HepG2 (cell line): ENCODE data around the gene TNFAIP8L2. TPM values are rescaled to one million over a fixed set of nuclear protein-coding genes. Genes with fewer than 3 reads are reported as not detected.
A peak's percentile ranks its signal among the peaks of the same experiment; 100 is the strongest.

Experiments
- CBX1 ChIP-seq: IDR thresholded peaks from one replicate; pipeline ENCODE4 v1.6.1; 2016; ENCODE audit warnings: antibody characterized with exemption, low read depth
- FOXJ3 ChIP-seq: sonication (generic); formaldehyde crosslinking; IDR thresholded peaks from 2 replicates; pipeline ENCODE4 v1.4.0; 2020; ENCODE audit warnings: missing genetic modification reagents, mild to moderate bottlenecking, borderline replicate concordance
- FOXK1 ChIP-seq: sonication (generic); formaldehyde crosslinking; IDR thresholded peaks from 2 replicates; pipeline ENCODE4 v1.4.0; 2020; ENCODE audit warnings: low read depth, missing genetic modification reagents, borderline replicate concordance
- HNRNPK ChIP-seq: fragments of 200-400 bp; formaldehyde crosslinking; IDR thresholded peaks from 2 replicates; pipeline ENCODE4 v1.6.1; 2018; ENCODE audit warnings: low read length, low read depth, moderate library complexity, mild to moderate bottlenecking; ENCODE audit not compliant: poor library complexity, severe bottlenecking
- KDM2A ChIP-seq: sonication (generic); formaldehyde crosslinking; IDR thresholded peaks from 2 replicates; pipeline ENCODE4 v1.4.0; 2020; ENCODE audit warnings: low read depth, missing genetic modification reagents, borderline replicate concordance
- MYPOP ChIP-seq: sonication (generic); formaldehyde crosslinking; IDR thresholded peaks from 2 replicates; pipeline ENCODE4 v1.8.1; 2023; ENCODE audit warnings: mild to moderate bottlenecking, moderate library complexity, missing genetic modification reagents
- POLR2G ChIP-seq: fragments of 200-400 bp; formaldehyde crosslinking; IDR thresholded peaks from 2 replicates; pipeline ENCODE4 v1.6.1; 2018; ENCODE audit warnings: mild to moderate bottlenecking, low read depth, low read length, moderate library complexity
- PPARG ChIP-seq: conservative IDR thresholded peaks from 2 replicates; pipeline ENCODE4 v1.6.1; 2016; ENCODE audit warnings: missing biosample characterization, missing genetic modification reagents
- REL ChIP-seq: sonication (generic); formaldehyde crosslinking; conservative IDR thresholded peaks from 2 replicates; pipeline ENCODE4 v1.8.0; 2022; ENCODE audit warnings: mild to moderate bottlenecking, missing genetic modification reagents, moderate library complexity
- RXRB ChIP-seq: IDR thresholded peaks from 2 replicates; pipeline ENCODE4 v1.6.1; 2016; ENCODE audit warnings: borderline replicate concordance, missing genetic modification reagents, missing compliant biosample characterization
- SNAPC2 ChIP-seq: sonication (generic); formaldehyde crosslinking; IDR thresholded peaks from 2 replicates; pipeline ENCODE4 v1.8.1; 2022; ENCODE audit warnings: mild to moderate bottlenecking, missing genetic modification reagents
- TFDP1 ChIP-seq: IDR thresholded peaks from 2 replicates; pipeline ENCODE4 v1.6.1; 2016; ENCODE audit warnings: missing compliant biosample characterization, missing genetic modification reagents, borderline replicate concordance
- XRCC5 ChIP-seq: fragments of 200-400 bp; formaldehyde crosslinking; optimal IDR thresholded peaks from 2 replicates; pipeline ENCODE3; 2017; ENCODE audit warnings: mild to moderate bottlenecking, low read length
- ZNF225 ChIP-seq: sonication (generic); formaldehyde crosslinking; IDR thresholded peaks from 2 replicates; pipeline ENCODE4 v1.4.0; 2020; ENCODE audit warnings: mild to moderate bottlenecking, missing genetic modification reagents
- ZNF451 ChIP-seq: sonication (generic); formaldehyde crosslinking; IDR thresholded peaks from 2 replicates; pipeline ENCODE4 v1.5.0; 2020; ENCODE audit warnings: mild to moderate bottlenecking, missing genetic modification reagents
- ZNF558 ChIP-seq: sonication (generic); formaldehyde crosslinking; IDR thresholded peaks from 2 replicates; pipeline ENCODE4 v1.9.0; 2022; ENCODE audit warnings: mild to moderate bottlenecking, missing genetic modification reagents, borderline replicate concordance
- ZNF562 ChIP-seq: sonication (generic); formaldehyde crosslinking; IDR thresholded peaks from 2 replicates; pipeline ENCODE4 v1.8.0; 2022; ENCODE audit warnings: missing genetic modification reagents, borderline replicate concordance
- ZNF609 ChIP-seq: sonication (generic); formaldehyde crosslinking; IDR thresholded peaks from 2 replicates; pipeline ENCODE4 v1.4.0; 2020; ENCODE audit warnings: mild to moderate bottlenecking, missing genetic modification reagents, borderline replicate concordance
- ZNF740 ChIP-seq: sonication (generic); formaldehyde crosslinking; IDR thresholded peaks from 2 replicates; pipeline ENCODE4 v1.4.0; 2020; ENCODE audit warnings: missing genetic modification reagents
- ZSCAN9 ChIP-seq: IDR thresholded peaks from 2 replicates; pipeline ENCODE4 v1.6.1; 2016; ENCODE audit warnings: borderline replicate concordance
- polyA plus RNA-seq, 8 experiments: library from polyadenylated mRNA; depleted of rRNA in 3 of 8; stranded (reverse) in 7 of 8; unstranded in 1 of 8; fragments of >200 nt; fragmentation: Illumina TruSeq in 4 of 8; extraction: Trizol in 4 of 8; gene quantifications; 2 replicates each; pipeline versions ENCODE4 v1.2.1 to v1.2.3, GENCODE V29; 2011 to 2016; ENCODE audit warnings: low read depth in 4 of 8, missing spikeins in 1 of 8, mixed read lengths in 1 of 8; ENCODE audit not compliant: insufficient read depth in 1 of 8
- total RNA-seq, 5 experiments: library from RNA; depleted of rRNA; stranded (reverse); fragments of >200 nt; fragmentation: Illumina TruSeq; extraction: Trizol; gene quantifications; 2 replicates each; pipeline ENCODE4 v1.2.3, GENCODE V29; 2016; ENCODE audit warnings: low read depth in 1 of 5

TNFAIP8L2 gene
- total and polyA plus RNA-seq, 2 of the 13 experiments (the other 11 are each of a cell fraction or from before 2014, with no cell fraction given), result not detected

GRCh38 chr1:151165738-151166504 is 9.5 kb downstream of the TNFAIP8L2 start, which contains the start of the genes LYSMD1 and SCNM1 (continued):
- TF ChIP-seq ZNF740 (CRISPR knock-in tag), result peak; percentile 73; the same call in 1 of the 2 replicates
- TF ChIP-seq KDM2A (CRISPR knock-in tag), result peak; percentile 91
- no peak; the same call in 1 of the 2 replicates for TF ChIP-seq FOXJ3
- TF ChIP-seq POLR2G, result peak; percentile 72
- TF ChIP-seq ZNF225 (CRISPR knock-in tag), result no peak
- TF ChIP-seq HNRNPK, result no peak
- peak; percentile 32; the same call in 1 of the 2 replicates for TF ChIP-seq MYPOP (CRISPR knock-in tag)
- TF ChIP-seq XRCC5, result peak; percentile 43
- TF ChIP-seq ZNF562, result no peak
- peak; percentile 57; the same call in 1 of the 2 replicates for TF ChIP-seq RXRB (CRISPR knock-in tag)
- peak; percentile 48; the same call in 1 of the 2 replicates for TF ChIP-seq ZNF558 (CRISPR knock-in tag)
- peak; percentile 99 for TF ChIP-seq FOXK1 (CRISPR knock-in tag)
- TF ChIP-seq CBX1, result peak; percentile 13
- TF ChIP-seq TFDP1 (CRISPR knock-in tag), result peak; percentile 76; the same call in 1 of the 2 replicates
- TF ChIP-seq SNAPC2 (CRISPR knock-in tag), result peak; percentile 81; the same call in 1 of the 2 replicates
- TF ChIP-seq ZSCAN9, result peak; percentile 58; the same call in 1 of the 2 replicates
- TF ChIP-seq ZNF609 (CRISPR knock-in tag), result peak; percentile 20; the same call in 1 of the 2 replicates
- TF ChIP-seq ZNF451 (CRISPR knock-in tag), result no peak
- TF ChIP-seq PPARG (CRISPR knock-in tag), result peak; percentile 53; the same call in 1 of the 2 replicates
- no peak for TF ChIP-seq REL (CRISPR knock-in tag)
